HG03575 (cell line): ENCODE results near the gene ST3GAL3.

Source experiments
- ATAC-seq: cut with Tn5 transposase; IDR thresholded peaks from one replicate; pipeline ENCODE4 v1.9.1; 2021; ENCODE audit not compliant: unreplicated experiment, insufficient number of reproducible peaks, low FRiP score; ENCODE audit errors: extremely low read depth

Gene ST3GAL3

DNA sequence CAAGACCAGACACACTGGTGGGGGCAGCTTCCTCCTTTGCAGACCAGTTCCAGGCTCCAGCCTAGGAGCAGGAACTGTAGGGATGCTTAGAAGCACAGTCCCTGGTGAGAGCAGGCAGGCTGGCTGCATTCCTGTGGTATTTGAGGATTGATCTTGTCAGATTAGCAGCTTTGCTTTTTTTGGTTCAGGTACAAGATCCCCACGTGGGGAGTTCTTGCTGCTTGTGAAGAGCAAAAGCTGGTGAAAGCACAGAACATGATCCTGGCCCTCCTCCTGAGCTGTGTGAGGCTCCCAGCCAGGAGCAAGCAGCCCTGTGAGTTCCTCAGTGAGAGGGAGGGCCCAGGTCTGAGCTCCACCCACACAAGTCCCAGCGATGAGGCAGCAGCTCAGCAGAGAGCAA is 151.0 kb downstream of the ST3GAL3 start:
- ATAC-seq: no peak

DNA sequence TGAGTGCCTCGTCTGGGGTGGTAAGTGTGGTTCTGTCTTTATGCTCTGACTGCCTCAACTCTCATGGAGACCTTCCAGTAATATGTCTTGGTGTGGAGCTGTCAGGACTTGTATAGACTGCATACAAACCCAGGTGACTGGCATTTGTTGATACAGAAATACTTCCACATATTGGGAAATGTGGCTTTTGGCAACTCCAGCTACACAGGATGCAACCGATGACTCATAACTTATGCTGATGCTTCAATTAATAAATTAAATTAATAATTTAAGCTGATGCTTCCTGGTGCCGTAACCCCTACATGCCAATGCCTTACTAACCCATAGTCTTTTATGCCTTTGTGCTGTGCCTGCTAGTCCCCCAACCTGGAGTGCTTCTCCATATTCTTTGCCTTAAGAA is 154.0 kb downstream of the ST3GAL3 start:
- ATAC-seq: no peak

DNA sequence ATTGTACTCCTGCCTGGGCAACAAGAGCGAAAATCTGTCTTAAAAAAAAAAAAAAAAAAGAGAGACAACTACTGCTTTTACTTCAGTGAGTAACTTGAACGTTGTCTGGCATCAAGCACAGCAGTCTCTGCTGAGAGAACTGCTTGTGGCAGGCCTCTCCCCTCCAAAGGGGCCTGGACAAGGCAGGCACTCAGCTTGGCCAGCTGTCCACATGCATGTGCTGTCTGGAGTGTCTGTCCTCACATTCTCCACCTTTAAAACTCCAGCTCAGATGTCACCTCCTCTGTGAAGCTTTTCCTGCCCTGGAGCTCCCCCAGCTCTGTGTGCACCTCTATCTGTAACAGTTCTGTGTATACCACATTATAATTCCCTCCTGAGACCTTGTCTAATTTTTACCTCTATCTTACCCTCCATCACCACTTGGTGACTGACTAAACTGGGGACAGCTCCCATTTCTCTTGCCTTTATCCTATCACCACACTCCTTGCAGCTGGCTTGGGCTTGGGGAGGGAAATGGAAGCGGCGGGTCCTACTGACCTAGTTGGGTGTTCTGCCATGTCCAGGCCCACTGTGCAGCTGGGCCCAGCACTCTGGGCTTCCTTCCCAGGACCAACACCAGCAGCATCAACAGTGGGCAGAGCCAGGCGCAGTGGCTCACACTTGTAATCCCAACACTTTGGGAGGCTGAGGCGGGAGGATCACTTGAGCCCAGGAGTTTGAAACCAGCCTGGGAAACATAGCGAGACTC is 154.8 kb downstream of the ST3GAL3 start:
- no peak for ATAC-seq

DNA sequence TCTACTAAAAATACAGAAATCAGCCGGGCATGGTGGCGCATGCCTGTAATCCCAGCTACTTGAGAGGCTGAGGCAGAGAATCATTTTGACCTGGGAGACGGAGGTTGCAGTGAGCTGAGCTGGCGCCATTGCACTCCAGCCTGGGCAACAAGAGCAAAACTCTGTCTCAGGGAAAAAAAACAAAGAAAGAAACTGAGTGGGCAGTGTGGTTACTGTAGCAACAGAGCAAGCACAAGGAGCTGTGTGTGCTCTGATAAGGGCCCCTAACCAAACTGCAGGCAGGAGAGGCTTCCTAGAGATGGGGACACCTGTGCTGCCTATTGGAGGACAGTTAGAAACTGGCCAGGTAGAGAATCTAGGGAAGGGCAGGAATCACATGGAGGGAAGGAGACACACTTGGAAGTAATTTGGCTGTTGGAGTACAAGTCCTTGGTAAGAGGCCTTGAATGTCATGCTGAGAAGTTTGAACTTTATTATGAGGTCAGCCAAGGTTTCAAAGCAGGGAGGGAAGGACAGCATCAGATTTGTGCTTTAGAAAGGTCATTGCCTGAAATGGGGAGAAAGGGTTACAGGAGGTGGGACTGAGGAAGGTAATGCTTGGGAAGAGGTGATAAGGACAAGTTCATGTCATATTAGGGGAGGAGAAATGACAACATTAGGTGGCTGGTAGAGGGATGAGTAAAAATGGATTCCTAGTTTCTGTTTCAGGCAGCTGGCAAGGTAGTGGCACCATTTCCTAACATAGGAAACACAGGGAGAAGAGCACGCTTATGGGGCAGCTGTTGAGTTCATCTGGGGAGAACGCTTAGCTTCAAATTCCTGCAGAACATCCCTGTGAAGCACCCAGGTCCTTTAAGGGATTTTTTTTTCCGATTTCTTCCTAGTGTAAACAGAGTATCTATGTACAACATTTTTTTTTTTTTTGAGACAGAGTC is 157.0 kb downstream of the ST3GAL3 start:
- no peak for ATAC-seq

DNA sequence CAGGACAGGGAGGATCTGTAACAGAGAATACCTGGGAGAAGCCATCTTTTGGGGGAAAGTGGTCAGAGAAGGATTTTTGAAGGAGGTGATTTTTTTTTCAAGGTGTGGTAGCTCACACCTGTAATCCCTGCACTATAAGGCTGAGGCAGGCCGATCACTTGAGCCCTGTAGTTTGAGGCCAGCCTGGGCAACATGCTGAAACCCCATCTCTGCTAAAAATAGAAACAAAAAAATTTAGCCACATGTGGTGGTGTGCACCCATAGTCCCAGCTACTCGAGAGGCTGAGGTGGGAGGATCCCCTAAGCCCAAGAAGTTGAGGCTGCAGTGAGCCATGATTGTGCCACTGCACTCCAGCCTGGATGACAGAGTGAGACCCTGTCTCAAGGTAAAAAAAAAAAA is 158.9 kb downstream of the ST3GAL3 start:
- no peak for ATAC-seq

DNA sequence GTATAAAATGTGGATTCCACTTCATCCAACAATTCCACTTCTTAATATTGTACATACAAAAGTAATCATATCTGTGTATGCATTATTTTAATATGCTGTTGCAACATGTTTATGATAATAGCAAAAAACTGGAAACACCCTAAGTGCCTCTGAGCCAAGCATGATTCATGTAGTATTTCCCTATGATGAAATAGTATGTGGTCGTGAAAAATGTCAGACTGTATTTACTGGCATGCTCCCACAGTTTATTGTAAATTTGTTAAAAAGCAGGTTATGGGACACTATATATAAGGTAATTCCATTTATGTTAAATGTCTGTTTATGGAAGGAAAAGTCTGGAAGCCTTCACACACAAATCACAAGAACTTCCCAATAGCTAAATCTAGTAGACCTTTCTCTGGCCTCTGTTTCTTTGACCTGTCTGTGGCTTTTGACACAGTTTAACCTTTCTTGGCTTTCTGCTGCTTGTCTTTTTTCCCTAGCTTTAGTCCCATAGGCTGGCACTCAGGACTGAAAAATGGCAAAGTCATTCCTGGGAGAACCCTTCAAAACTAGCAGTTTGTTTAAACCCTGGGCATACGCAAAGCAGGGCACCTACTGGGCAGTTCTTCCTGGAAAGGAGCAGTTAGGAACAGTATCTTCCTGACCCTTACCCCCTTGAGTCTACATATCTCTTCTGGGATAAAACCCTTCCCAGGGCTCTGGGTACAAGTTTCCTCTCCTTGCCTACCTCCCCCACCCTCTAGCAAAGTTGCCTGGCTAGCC is 160.8 kb downstream of the ST3GAL3 start:
- no peak for ATAC-seq

DNA sequence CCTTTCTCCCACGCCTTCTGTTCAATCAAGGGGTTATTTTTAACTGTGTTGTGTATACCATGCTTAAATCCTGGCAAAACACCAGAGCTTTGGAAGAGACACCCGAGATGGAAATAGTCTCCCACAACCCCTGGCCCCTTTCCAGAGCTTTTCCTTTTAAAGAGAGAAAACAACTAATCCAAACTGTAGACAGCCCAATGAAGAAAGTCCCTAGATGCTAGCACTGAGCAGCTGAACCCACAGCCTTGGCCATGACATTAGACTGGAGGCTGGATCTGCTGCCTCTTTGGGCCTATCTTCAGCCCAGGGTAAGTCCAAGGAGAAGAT is 161.4 kb downstream of the ST3GAL3 start:
- ATAC-seq: no peak

DNA sequence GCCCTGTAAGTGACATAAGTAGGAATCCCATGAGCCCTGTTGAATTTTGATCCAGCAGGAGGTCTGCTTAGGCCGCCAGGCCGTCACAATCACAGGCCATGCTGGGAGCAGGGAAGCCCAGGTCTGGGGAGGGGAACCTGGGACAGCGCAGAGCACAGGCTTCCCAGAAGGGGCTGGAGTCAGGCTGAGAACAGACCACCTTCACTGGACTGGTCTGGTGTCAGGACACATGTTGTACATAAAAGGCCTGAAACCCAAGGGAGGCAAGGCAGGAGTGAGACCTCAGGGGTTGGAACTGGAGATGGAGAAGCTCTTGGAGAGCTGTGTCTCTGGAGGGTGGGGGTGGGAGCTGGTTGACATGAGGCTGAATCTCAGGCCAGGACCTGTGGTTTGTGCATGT is 163.0 kb downstream of the ST3GAL3 start:
- ATAC-seq: no peak

DNA sequence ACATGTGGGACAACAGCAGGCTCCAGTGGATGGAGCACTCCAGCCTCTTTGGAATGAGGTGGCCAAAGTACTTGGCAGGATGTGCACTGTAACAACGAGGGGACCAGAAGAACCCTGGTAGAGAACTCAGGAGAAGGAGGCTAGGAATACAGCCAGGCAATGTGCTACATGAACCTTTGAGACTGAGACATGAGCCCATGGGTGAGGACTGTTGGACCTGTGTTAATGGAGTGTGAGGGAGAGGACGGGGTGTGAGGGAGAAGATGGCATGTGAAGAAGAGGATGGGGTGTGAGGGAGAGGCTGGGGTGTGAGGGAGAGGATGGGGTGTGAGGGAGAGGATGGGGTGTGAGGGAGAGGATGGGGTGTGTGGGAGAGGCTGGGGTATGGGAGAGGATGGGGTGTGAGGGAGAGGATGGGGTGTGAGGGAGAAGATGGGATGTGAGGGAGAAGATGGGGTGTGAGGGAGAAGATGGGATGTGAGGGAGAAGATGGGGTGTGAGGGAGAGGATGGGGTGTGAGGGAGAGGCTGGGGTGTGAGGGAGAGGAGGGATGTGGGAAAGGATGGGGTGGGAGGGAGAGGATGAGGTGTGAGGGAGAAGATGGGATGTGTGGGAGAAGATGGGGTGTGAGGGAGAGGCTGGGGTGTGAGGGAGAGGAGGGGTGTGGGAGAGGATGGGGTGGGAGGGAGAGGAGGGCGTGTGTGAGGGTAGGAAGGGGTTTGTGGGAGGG is 164.0 kb downstream of the ST3GAL3 start:
- no peak for ATAC-seq

DNA sequence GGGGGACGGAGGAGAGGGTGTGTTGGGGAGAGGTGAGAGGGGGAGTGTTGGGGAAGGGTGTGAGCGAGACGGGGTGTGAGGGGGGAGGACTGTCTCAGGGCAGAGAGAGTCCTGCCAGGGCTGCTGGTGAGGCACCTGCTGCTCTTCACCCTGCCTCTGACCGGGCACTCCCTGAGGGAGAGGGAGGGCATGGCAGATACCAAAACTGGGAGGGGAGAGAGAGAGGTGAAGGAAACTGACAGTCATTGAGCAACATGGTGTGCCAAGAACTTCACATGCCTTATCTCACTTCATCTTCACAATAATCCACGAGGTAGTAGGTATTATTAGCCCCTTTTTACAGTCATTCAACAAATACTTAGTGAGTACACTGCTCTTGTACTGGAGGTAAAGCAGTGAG is 164.9 kb downstream of the ST3GAL3 start:
- no peak for ATAC-seq

DNA sequence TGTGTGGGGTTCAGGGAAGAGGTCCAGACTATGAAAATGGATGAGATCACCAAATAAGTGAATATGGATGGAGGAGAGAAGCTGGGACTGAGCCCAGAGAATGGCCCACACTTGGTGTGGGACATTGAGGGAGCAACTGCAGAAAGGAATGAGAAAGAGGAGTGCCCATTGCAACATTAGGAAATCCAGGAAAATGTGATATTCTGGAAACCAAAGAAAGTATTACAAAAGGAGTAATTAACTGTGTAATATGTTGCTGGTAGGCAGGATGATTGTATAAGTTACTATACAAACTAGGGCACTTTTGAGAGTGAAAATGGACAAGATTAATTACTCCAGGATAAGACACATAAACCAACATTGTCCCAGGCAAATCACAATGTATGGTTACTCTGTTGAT is 166.5 kb downstream of the ST3GAL3 start:
- ATAC-seq: no peak

DNA sequence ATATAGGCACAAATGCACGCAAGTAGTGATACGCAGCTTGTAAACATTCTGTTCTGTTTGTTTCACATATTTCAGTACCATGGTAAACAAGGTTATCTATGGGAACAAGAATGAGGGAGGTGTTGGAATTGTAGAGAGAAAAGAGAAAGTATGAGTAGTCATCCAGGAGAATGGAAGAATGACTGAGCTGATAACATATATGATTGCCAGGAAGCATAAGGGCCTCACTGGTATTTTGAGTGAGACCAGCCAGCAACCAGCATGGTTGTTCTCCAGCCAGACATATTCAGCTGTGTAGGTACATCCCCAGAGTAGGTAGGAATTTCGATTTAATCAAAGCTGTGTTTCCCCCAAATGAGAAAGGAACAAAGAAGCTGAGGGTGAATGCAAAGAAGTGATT is 167.4 kb downstream of the ST3GAL3 start:
- ATAC-seq: no peak

DNA sequence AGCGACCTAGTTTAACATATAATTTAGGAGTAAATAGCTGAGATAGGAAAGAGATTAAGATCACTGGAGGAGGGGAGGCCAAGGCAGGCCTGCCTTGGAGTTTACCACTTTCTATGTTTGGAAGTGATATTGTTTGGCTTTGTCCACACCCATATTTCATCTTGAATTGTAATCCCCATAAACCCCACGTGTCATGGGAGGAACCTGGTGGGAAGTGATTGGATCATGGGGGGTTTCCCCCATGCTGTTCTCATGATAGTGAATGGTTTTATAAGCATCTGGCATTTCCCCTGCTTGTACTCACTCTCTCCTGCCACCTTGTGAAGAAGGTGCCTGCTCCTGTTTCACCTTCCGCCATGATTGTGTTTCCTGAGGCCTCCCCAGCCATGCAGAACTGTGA is 168.0 kb downstream of the ST3GAL3 start:
- ATAC-seq: no peak

DNA sequence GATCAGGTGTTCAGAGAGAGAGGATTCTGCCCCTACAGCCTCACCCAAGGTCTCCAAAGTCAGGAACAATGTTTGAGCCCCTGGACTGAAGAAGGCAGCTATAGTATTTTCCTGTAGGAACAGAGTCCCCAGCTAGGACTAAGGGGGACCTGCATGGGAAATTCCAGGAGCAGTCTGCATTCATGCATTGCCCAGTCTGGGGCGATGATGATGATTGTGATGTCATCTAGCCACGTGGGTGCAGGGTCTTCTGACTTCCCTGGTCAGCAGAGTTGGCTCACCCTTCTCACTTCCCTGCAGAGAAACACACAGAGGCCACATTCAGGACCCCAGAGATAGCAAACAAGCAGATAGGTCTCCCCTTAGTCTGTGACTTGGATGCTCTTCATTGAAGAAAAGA is 169.8 kb downstream of the ST3GAL3 start:
- no peak for ATAC-seq

DNA sequence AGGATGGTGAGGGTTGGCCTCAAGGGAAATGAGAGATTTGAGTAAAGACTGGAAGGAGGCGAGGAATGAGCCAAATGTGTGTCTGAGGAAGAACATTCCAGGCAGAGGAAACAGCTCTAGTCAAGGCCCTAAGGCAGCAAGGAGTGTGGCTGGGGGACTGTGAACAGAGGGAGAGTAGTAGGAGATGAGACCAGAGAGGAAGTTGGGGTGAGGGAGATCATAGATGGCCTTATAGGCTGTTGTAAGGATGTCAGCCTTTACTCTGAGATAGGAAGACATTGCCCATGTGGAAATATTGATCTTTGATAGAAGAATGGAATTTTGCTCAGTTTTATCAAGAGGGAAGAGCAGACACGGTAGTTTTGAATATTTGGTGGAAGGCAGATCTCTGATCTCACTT is 171.1 kb downstream of the ST3GAL3 start:
- no peak for ATAC-seq

DNA sequence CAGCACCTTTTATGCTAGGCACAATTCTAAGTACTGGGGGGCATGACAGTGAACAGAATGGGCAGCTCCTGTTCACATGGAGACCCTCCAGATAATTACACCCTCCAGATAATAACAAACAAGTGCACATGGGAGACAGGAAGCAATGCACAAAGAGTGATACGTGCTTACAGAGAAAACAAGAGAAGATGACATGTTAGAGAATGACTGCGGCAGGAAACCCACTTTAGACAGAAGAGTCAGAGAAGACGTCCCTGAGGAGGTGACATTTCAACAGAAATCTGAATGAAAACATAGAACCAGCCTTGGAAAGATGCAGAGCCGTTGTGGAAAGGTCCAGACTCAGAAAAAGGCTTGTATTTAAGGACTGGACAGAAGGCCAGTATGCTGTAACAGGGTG is 171.5 kb downstream of the ST3GAL3 start:
- ATAC-seq: no peak

DNA sequence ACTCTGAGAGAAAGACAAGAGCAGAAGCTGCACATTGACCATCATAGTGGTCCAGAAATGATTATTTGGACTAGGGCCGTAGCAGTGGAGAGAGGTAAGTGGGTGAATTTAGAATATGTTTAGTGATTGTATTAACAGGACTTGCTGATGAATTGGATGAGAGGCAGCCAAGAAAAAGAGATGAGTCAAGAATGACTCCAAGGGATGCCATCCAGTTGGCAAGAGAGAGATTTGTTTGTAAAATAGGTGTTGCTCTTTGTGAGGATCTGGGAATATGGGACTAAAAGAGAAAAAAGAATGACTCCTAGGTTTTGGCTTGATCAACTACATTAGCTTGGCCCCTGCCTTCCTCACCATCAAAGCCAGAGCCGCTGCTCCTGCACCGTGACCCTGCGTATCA is 172.1 kb downstream of the ST3GAL3 start:
- no peak for ATAC-seq

DNA sequence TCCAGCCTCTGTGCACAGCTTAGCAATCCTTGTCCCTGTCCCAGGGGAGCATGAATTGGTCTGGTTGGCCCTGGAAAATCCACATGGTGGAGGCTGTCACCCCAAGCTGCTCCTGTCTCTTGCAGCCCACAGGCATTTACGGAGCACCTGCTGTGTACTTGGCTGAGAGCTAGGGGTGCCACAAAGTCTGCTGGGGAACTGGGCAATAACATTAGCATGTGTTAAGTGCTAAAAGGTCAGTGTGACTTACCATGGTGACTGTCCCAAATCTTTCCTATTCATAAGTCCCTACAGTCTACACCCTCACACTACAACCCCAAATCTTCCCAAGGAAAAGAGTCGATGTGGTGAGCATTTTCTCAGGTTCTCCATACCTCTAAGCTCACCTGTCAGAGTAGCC is 172.7 kb downstream of the ST3GAL3 start:
- ATAC-seq: no peak

DNA sequence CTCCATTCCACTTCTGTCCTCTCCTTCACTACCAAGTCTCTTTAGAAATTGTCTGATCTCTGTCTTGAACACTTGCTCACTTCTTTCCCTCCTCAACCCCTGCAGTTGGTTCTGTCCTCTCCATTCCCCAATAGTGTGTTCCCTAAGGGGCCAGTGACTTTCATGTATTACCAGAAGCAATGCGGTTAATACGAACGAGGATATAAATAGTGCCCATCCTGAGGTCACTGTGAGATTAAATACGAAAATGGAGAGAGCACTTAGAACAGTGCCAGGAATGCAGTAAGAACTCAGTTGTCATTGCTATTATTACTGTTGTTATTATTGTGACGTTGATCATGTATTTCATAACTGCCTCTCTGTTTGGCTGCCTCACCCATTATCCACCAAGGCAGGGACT is 173.3 kb downstream of the ST3GAL3 start:
- no peak for ATAC-seq
